ENCODE measurements around the gene AADACL4.

DNA sequence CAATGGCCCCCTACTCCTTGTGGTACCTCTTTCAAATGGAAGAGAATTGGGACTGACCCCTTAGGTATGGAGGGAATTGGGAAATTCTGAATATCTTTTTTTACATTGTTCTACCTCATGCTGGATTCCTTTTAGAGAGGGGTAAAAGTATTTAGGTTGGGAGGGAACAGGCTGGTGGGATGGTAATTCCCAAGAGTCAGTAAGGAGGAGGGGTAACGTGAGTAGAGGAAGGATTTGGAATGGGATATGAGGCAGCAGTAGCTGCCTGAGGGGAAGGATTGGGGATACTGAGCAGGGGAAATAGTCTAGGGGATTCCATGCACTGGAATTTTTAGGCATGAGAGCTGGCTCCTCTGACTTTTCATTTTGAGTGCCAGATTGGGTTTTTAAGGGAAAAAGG, 68.2 kb downstream of the AADACL4 start:
- TF ChIP-seq, protein P1, sequence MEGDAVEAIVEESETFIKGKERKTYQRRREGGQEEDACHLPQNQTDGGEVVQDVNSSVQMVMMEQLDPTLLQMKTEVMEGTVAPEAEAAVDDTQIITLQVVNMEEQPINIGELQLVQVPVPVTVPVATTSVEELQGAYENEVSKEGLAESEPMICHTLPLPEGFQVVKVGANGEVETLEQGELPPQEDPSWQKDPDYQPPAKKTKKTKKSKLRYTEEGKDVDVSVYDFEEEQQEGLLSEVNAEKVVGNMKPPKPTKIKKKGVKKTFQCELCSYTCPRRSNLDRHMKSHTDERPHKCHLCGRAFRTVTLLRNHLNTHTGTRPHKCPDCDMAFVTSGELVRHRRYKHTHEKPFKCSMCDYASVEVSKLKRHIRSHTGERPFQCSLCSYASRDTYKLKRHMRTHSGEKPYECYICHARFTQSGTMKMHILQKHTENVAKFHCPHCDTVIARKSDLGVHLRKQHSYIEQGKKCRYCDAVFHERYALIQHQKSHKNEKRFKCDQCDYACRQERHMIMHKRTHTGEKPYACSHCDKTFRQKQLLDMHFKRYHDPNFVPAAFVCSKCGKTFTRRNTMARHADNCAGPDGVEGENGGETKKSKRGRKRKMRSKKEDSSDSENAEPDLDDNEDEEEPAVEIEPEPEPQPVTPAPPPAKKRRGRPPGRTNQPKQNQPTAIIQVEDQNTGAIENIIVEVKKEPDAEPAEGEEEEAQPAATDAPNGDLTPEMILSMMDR (IDR thresholded peaks at IDR 0.05), result no peak
- no peak for TF ChIP-seq EZH2 (IDR thresholded peaks at IDR 0.05; ENCODE audit: borderline replicate concordance, insufficient read depth, low read depth, low read length, poor library complexity, severe bottlenecking)

Measured in B cell (primary cell).